ENCODE data around the gene TK2. TPM values are rescaled to one million over a fixed set of nuclear protein-coding genes. Genes with fewer than 3 reads are reported as not detected.

Gene TK2
- total and polyA plus RNA-seq, 2 experiments from 2014 or later, result 1.8 to 4.2 TPM

GRCh38 chr16:66486199-66486772 lies 63.6 kb downstream of the TK2 start:
- Histone ChIP-seq H3K4me2 (no peak overlapping the region), H3K79me2 (replicated peaks; ENCODE audit: insufficient read depth) (no peaks in the 10 kb centered on the region), H3F3A (replicated peaks; ENCODE audit: low read depth) (no peaks in the 10 kb centered on the region), H3K36me3 (ENCODE audit: insufficient read depth) (no peaks in the 10 kb centered on the region), H3K27ac (ENCODE audit: low read depth) (no peak overlapping the region), H3K4me3 (no peak overlapping the region), H4K20me1 (replicated peaks; ENCODE audit: insufficient read depth) (no peaks in the 10 kb centered on the region), H3K4me1 (ENCODE audit: insufficient read depth) (no peaks in the 10 kb centered on the region), H2AFZ (no peak overlapping the region), H3K9me2 (ENCODE audit: insufficient read depth) (no peaks in the 10 kb centered on the region), H3K27me3 (ENCODE audit: insufficient read depth) (no peaks in the 10 kb centered on the region)
- H3K27me3 Mint-ChIP-seq (ENCODE audit: insufficient read depth, low read depth, poor library complexity), result peaks cover 6% of the 10 kb centered on the region
- H3K36me3 Mint-ChIP-seq (ENCODE audit: low read depth), result no peaks in the 10 kb centered on the region; the same call in 1 of the 3 replicates
- H3K9me3 Mint-ChIP-seq, result peaks cover 13% of the 10 kb centered on the region; the same call in 2 of the 3 replicates
- DNase-seq (ENCODE audit: low spot score), result no peak
- no peak overlapping the region for H3K4me3 Mint-ChIP-seq
- TF ChIP-seq EZH2 (IDR thresholded peaks at IDR 0.05; ENCODE audit: low read depth, unreplicated experiment) (no peak), JUNB (IDR thresholded peaks at IDR 0.05; ENCODE audit: unreplicated experiment) (no peak), CTCF (conservative IDR thresholded peaks at IDR 0.05; ENCODE audit: low read depth in 2 of 2) (no peak), NANOG (IDR thresholded peaks at IDR 0.05; ENCODE audit: borderline replicate concordance) (no peak), ZNF114 (CRISPR knock-in tag; IDR thresholded peaks at IDR 0.05) (no peak), CREB1 (CRISPR knock-in tag; IDR thresholded peaks at IDR 0.05; ENCODE audit: low read depth) (no peak), ZNF331 (CRISPR knock-in tag; IDR thresholded peaks at IDR 0.05; ENCODE audit: low read depth) (no peak), STAT1 (IDR thresholded peaks at IDR 0.05; ENCODE audit: unreplicated experiment) (no peak), POLR2AphosphoS5 (IDR thresholded peaks at IDR 0.05; ENCODE audit: low read depth) (no peak), EZH2phosphoT487 (IDR thresholded peaks at IDR 0.05; ENCODE audit: unreplicated experiment) (no peak)
- TF ChIP-seq, protein P1, sequence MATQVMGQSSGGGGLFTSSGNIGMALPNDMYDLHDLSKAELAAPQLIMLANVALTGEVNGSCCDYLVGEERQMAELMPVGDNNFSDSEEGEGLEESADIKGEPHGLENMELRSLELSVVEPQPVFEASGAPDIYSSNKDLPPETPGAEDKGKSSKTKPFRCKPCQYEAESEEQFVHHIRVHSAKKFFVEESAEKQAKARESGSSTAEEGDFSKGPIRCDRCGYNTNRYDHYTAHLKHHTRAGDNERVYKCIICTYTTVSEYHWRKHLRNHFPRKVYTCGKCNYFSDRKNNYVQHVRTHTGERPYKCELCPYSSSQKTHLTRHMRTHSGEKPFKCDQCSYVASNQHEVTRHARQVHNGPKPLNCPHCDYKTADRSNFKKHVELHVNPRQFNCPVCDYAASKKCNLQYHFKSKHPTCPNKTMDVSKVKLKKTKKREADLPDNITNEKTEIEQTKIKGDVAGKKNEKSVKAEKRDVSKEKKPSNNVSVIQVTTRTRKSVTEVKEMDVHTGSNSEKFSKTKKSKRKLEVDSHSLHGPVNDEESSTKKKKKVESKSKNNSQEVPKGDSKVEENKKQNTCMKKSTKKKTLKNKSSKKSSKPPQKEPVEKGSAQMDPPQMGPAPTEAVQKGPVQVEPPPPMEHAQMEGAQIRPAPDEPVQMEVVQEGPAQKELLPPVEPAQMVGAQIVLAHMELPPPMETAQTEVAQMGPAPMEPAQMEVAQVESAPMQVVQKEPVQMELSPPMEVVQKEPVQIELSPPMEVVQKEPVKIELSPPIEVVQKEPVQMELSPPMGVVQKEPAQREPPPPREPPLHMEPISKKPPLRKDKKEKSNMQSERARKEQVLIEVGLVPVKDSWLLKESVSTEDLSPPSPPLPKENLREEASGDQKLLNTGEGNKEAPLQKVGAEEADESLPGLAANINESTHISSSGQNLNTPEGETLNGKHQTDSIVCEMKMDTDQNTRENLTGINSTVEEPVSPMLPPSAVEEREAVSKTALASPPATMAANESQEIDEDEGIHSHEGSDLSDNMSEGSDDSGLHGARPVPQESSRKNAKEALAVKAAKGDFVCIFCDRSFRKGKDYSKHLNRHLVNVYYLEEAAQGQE (IDR thresholded peaks at IDR 0.05; ENCODE audit: unreplicated experiment), result no peak
- TF ChIP-seq, protein P2, sequence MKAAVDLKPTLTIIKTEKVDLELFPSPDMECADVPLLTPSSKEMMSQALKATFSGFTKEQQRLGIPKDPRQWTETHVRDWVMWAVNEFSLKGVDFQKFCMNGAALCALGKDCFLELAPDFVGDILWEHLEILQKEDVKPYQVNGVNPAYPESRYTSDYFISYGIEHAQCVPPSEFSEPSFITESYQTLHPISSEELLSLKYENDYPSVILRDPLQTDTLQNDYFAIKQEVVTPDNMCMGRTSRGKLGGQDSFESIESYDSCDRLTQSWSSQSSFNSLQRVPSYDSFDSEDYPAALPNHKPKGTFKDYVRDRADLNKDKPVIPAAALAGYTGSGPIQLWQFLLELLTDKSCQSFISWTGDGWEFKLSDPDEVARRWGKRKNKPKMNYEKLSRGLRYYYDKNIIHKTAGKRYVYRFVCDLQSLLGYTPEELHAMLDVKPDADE (IDR thresholded peaks at IDR 0.05), result no peak
- TF ChIP-seq, protein P3, sequence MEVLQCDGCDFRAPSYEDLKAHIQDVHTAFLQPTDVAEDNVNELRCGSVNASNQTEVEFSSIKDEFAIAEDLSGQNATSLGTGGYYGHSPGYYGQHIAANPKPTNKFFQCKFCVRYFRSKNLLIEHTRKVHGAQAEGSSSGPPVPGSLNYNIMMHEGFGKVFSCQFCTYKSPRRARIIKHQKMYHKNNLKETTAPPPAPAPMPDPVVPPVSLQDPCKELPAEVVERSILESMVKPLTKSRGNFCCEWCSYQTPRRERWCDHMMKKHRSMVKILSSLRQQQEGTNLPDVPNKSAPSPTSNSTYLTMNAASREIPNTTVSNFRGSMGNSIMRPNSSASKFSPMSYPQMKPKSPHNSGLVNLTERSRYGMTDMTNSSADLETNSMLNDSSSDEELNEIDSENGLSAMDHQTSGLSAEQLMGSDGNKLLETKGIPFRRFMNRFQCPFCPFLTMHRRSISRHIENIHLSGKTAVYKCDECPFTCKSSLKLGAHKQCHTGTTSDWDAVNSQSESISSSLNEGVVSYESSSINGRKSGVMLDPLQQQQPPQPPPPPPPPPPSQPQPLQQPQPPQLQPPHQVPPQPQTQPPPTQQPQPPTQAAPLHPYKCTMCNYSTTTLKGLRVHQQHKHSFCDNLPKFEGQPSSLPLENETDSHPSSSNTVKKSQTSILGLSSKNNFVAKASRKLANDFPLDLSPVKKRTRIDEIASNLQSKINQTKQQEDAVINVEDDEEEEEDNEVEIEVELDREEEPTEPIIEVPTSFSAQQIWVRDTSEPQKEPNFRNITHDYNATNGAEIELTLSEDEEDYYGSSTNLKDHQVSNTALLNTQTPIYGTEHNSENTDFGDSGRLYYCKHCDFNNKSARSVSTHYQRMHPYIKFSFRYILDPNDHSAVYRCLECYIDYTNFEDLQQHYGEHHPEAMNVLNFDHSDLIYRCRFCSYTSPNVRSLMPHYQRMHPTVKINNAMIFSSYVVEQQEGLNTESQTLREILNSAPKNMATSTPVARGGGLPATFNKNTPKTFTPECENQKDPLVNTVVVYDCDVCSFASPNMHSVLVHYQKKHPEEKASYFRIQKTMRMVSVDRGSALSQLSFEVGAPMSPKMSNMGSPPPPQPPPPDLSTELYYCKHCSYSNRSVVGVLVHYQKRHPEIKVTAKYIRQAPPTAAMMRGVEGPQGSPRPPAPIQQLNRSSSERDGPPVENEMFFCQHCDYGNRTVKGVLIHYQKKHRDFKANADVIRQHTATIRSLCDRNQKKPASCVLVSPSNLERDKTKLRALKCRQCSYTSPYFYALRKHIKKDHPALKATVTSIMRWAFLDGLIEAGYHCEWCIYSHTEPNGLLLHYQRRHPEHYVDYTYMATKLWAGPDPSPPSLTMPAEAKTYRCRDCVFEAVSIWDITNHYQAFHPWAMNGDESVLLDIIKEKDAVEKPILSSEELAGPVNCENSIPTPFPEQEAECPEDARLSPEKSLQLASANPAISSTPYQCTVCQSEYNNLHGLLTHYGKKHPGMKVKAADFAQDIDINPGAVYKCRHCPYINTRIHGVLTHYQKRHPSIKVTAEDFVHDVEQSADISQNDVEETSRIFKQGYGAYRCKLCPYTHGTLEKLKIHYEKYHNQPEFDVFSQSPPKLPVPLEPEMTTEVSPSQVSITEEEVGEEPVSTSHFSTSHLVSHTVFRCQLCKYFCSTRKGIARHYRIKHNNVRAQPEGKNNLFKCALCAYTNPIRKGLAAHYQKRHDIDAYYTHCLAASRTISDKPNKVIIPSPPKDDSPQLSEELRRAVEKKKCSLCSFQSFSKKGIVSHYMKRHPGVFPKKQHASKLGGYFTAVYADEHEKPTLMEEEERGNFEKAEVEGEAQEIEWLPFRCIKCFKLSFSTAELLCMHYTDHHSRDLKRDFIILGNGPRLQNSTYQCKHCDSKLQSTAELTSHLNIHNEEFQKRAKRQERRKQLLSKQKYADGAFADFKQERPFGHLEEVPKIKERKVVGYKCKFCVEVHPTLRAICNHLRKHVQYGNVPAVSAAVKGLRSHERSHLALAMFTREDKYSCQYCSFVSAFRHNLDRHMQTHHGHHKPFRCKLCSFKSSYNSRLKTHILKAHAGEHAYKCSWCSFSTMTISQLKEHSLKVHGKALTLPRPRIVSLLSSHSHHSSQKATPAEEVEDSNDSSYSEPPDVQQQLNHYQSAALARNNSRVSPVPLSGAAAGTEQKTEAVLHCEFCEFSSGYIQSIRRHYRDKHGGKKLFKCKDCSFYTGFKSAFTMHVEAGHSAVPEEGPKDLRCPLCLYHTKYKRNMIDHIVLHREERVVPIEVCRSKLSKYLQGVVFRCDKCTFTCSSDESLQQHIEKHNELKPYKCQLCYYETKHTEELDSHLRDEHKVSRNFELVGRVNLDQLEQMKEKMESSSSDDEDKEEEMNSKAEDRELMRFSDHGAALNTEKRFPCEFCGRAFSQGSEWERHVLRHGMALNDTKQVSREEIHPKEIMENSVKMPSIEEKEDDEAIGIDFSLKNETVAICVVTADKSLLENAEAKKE (CRISPR knock-in tag; IDR thresholded peaks at IDR 0.05), result no peak
- no peak for ATAC-seq
- H3K4me1 Mint-ChIP-seq, result peaks cover 7% of the 10 kb centered on the region
- no peak overlapping the region for H3K27ac Mint-ChIP-seq

Data from GM23338 (cell line).